HepG2 (cell line): ENCODE measurements around the gene TIMM13. TPM values are rescaled to one million over a fixed set of nuclear protein-coding genes. Genes with fewer than 3 reads are reported as not detected.

ENCODE experiments used
- BORCS8-MEF2B ChIP-seq: sonication (generic); formaldehyde crosslinking; IDR thresholded peaks from 2 replicates; pipeline ENCODE4 v1.8.0; 2022; ENCODE audit warnings: mild to moderate bottlenecking, missing genetic modification reagents
- CERS6 ChIP-seq: sonication (generic); formaldehyde crosslinking; IDR thresholded peaks from 2 replicates; pipeline ENCODE4 v1.5.0; 2020; ENCODE audit warnings: missing genetic modification reagents
- HNF4G ChIP-seq, 2 experiments: sonication (generic) in 1 of 2; formaldehyde crosslinking in 1 of 2; IDR thresholded peaks; 2 replicates each; pipeline versions ENCODE4 v1.4.0 to v1.6.1; 2011 to 2020; ENCODE audit warnings: borderline replicate concordance in 2 of 2, low read depth in 2 of 2, mild to moderate bottlenecking in 2 of 2, low read length in 1 of 2, missing genetic modification reagents in 1 of 2, moderate library complexity in 1 of 2
- ISL2 ChIP-seq: sonication (generic); formaldehyde crosslinking; IDR thresholded peaks from 2 replicates; pipeline ENCODE4 v1.5.0; 2020; ENCODE audit warnings: missing genetic modification reagents
- JUNB ChIP-seq: sonication (generic); formaldehyde crosslinking; IDR thresholded peaks from 2 replicates; pipeline ENCODE4 v1.8.0; 2022; ENCODE audit warnings: missing genetic modification reagents, mild to moderate bottlenecking, borderline replicate concordance
- KMT2B ChIP-seq: IDR thresholded peaks from 2 replicates; pipeline ENCODE4 v1.6.1; 2016; ENCODE audit warnings: missing genetic modification reagents, missing compliant biosample characterization
- PAF1 ChIP-seq: IDR thresholded peaks from 2 replicates; pipeline ENCODE4 v1.6.1; 2016; ENCODE audit warnings: missing genetic modification reagents, missing compliant biosample characterization
- REL ChIP-seq: sonication (generic); formaldehyde crosslinking; conservative IDR thresholded peaks from 2 replicates; pipeline ENCODE4 v1.8.0; 2022; ENCODE audit warnings: mild to moderate bottlenecking, missing genetic modification reagents, moderate library complexity
- SIN3A ChIP-seq: IDR thresholded peaks from 2 replicates; pipeline ENCODE4 v1.6.1; 2011; ENCODE audit warnings: low read depth, mild to moderate bottlenecking, control low read depth, low read length, borderline replicate concordance
- SOX5 ChIP-seq: IDR thresholded peaks from 2 replicates; pipeline ENCODE4 v1.6.1; 2016; ENCODE audit warnings: borderline replicate concordance
- ZNF574 ChIP-seq: sonication (generic); formaldehyde crosslinking; IDR thresholded peaks from 2 replicates; pipeline ENCODE4 v1.4.0; 2020; ENCODE audit warnings: missing genetic modification reagents
- polyA plus RNA-seq, 8 experiments: library from polyadenylated mRNA; depleted of rRNA in 3 of 8; stranded (reverse) in 7 of 8; unstranded in 1 of 8; fragments of >200 nt; fragmentation: Illumina TruSeq in 4 of 8; extraction: Trizol in 4 of 8; gene quantifications; 2 replicates each; pipeline versions ENCODE4 v1.2.1 to v1.2.3, GENCODE V29; 2011 to 2016; ENCODE audit warnings: low read depth in 4 of 8, missing spikeins in 1 of 8, mixed read lengths in 1 of 8; ENCODE audit not compliant: insufficient read depth in 1 of 8
- total RNA-seq, 5 experiments: library from RNA; depleted of rRNA; stranded (reverse); fragments of >200 nt; fragmentation: Illumina TruSeq; extraction: Trizol; gene quantifications; 2 replicates each; pipeline ENCODE4 v1.2.3, GENCODE V29; 2016; ENCODE audit warnings: low read depth in 1 of 5
- TF ChIP-seq, protein P1 (sequence below): sonication (generic); formaldehyde crosslinking; IDR thresholded peaks from 2 replicates; pipeline ENCODE4 v1.8.1; 2023; ENCODE audit warnings: mild to moderate bottlenecking, inconsistent platforms, moderate library complexity, missing genetic modification reagents, borderline replicate concordance
- TF ChIP-seq, protein P2 (sequence below): sonication (generic); formaldehyde crosslinking; IDR thresholded peaks from 2 replicates; pipeline ENCODE4 v1.5.1; 2020; ENCODE audit warnings: missing genetic modification reagents, mild to moderate bottlenecking, borderline replicate concordance
- TF ChIP-seq, protein P3 (sequence below): sonication (generic); formaldehyde crosslinking; IDR thresholded peaks from 2 replicates; pipeline ENCODE4 v1.4.0; 2020; ENCODE audit warnings: missing genetic modification reagents

TIMM13 gene
- total and polyA plus RNA-seq, 2 of the 13 experiments (the other 11 are each of a cell fraction or from before 2014, with no cell fraction given), result 48.4 to 108 TPM

DNA sequence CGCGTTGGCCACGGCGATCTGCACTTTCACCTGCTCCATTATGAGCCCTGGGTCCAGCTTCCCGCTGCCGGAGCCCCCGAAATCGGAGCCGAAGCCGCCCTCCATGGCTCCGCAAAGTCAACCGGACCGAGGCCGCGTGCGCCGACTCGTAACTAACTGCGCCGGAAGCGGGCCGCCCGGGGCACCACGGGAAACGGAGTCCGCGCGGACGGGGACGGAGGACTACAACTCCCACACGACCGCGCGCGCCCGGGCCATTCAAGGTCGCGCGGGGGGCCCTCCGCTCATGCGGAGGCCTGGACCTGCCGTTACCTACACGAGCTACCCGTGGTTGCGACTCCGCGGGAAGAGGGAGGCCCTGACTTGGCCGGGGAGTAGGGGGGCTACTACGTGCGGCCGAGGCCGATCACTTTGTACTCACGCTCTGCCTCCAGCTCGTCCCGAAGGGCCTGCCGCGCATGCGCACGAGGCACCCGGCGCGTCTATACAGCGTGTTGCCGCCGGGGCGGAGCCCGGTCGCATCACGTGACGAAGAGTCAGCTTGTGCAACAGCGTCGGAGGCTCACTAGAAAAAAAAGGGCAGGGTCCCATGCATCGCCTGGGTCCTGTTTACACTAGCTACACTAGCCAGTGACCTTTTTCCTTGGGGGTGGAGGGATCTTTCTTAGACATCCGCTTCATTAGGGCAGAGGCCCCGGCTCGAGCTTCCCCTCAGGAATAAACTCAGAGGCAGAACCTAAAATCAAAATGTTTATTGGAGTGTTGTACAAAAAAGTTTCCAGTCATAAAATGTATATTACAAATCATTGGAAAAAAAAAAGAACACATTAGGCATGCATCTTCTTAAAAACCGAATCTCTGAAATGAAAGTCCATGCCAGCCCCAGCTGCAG, at the start of gene TIMM13 (continued):
- TF ChIP-seq, protein P1, sequence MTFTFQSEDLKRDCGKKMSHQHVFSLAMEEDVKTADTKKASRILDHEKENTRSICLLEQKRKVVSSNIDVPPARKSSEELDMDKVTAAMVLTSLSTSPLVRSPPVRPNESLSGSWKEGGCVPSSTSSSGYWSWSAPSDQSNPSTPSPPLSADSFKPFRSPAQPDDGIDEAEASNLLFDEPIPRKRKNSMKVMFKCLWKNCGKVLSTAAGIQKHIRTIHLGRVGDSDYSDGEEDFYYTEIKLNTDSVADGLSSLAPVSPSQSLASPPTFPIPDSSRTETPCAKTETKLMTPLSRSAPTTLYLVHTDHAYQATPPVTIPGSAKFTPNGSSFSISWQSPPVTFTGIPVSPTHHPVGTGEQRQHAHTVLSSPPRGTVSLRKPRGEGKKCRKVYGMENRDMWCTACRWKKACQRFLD (CRISPR knock-in tag), result 0 out of 2 replicates have a peak, but pooled peaks have one; percentile 30
- TF ChIP-seq CERS6 (CRISPR knock-in tag), result no peak
- TF ChIP-seq ZNF574, result peak; percentile 90
- peak; percentile 85; the same call in 1 of the 2 replicates for TF ChIP-seq SIN3A
- peak; percentile 55; the same call in 1 of the 2 replicates for TF ChIP-seq HNF4G (IDR thresholded peaks at IDR 0.05; ENCODE audit: borderline replicate concordance, low read depth, low read length)
- TF ChIP-seq HNF4G (CRISPR knock-in tag; IDR thresholded peaks at IDR 0.05; ENCODE audit: borderline replicate concordance, low read depth), result no peak; the same call in 1 of the 2 replicates
- TF ChIP-seq JUNB (CRISPR knock-in tag), result no peak
- 0 out of 2 replicates have a peak, but pooled peaks have one; percentile 19 for TF ChIP-seq BORCS8-MEF2B (CRISPR knock-in tag)
- TF ChIP-seq, protein P2, sequence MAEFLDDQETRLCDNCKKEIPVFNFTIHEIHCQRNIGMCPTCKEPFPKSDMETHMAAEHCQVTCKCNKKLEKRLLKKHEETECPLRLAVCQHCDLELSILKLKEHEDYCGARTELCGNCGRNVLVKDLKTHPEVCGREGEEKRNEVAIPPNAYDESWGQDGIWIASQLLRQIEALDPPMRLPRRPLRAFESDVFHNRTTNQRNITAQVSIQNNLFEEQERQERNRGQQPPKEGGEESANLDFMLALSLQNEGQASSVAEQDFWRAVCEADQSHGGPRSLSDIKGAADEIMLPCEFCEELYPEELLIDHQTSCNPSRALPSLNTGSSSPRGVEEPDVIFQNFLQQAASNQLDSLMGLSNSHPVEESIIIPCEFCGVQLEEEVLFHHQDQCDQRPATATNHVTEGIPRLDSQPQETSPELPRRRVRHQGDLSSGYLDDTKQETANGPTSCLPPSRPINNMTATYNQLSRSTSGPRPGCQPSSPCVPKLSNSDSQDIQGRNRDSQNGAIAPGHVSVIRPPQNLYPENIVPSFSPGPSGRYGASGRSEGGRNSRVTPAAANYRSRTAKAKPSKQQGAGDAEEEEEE (CRISPR knock-in tag), result no peak
- no peak for TF ChIP-seq REL
- TF ChIP-seq PAF1, result no peak
- TF ChIP-seq, protein P3, sequence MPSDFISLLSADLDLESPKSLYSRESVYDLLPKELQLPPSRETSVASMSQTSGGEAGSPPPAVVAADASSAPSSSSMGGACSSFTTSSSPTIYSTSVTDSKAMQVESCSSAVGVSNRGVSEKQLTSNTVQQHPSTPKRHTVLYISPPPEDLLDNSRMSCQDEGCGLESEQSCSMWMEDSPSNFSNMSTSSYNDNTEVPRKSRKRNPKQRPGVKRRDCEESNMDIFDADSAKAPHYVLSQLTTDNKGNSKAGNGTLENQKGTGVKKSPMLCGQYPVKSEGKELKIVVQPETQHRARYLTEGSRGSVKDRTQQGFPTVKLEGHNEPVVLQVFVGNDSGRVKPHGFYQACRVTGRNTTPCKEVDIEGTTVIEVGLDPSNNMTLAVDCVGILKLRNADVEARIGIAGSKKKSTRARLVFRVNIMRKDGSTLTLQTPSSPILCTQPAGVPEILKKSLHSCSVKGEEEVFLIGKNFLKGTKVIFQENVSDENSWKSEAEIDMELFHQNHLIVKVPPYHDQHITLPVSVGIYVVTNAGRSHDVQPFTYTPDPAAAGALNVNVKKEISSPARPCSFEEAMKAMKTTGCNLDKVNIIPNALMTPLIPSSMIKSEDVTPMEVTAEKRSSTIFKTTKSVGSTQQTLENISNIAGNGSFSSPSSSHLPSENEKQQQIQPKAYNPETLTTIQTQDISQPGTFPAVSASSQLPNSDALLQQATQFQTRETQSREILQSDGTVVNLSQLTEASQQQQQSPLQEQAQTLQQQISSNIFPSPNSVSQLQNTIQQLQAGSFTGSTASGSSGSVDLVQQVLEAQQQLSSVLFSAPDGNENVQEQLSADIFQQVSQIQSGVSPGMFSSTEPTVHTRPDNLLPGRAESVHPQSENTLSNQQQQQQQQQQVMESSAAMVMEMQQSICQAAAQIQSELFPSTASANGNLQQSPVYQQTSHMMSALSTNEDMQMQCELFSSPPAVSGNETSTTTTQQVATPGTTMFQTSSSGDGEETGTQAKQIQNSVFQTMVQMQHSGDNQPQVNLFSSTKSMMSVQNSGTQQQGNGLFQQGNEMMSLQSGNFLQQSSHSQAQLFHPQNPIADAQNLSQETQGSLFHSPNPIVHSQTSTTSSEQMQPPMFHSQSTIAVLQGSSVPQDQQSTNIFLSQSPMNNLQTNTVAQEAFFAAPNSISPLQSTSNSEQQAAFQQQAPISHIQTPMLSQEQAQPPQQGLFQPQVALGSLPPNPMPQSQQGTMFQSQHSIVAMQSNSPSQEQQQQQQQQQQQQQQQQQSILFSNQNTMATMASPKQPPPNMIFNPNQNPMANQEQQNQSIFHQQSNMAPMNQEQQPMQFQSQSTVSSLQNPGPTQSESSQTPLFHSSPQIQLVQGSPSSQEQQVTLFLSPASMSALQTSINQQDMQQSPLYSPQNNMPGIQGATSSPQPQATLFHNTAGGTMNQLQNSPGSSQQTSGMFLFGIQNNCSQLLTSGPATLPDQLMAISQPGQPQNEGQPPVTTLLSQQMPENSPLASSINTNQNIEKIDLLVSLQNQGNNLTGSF (CRISPR knock-in tag), result peak; percentile 62; the same call in 1 of the 2 replicates
- peak; percentile 64 for TF ChIP-seq SOX5 (CRISPR knock-in tag)
- TF ChIP-seq KMT2B (CRISPR knock-in tag), result peak; percentile 71
- peak; percentile 58; the same call in 1 of the 2 replicates for TF ChIP-seq ISL2
